ENCODE results near the gene TTLL7. TPM values are rescaled to one million over a fixed set of nuclear protein-coding genes. Genes with fewer than 3 reads are reported as not detected.

Gene TTLL7
- total and polyA plus RNA-seq, 2 experiments from 2014 or later, result 4.1 to 6.7 TPM

DNA sequence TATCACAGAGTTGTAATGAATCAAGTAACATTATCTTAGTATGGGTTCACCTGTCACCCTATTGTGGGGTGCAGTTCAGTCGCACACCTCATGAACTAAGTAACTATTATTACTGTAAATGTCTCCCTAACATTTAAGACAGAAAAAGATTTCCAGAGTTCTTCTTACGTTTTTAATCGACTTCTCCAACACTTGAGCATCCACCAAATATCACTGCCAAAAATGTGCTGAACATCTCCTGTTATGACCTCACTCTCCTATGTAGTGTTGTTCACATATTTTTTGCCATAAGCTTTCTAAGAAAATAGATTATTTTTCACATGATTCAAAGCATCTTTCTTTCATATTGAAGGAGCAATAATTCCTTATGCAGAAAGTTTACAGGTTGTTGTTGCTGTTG is 1.3 kb downstream of the TTLL7 start:
- no peak overlapping the region for H3K4me3 Mint-ChIP-seq
- peaks cover 10% of the 10 kb centered on the region; the same call in 2 of the 3 replicates for H3K4me1 Mint-ChIP-seq
- no peaks in the 10 kb centered on the region for H3K9me2 ChIP-seq (ENCODE audit: insufficient read depth)
- H3K27ac Mint-ChIP-seq, result no peak overlapping the region
- 0 out of 2 replicates have a peak, but pooled peaks cover 7% of the 10 kb centered on the region for H4K20me1 ChIP-seq (replicated peaks; ENCODE audit: insufficient read depth)
- no peaks in the 10 kb centered on the region for H3F3A ChIP-seq (replicated peaks; ENCODE audit: low read depth)
- DNase-seq (ENCODE audit: low spot score) (no peak), ATAC-seq (no peak)
- H3K27ac ChIP-seq (ENCODE audit: low read depth), result no peak overlapping the region
- no peak overlapping the region for H3K4me2 ChIP-seq
- H3K9me3 Mint-ChIP-seq, result peaks cover 3% of the 10 kb centered on the region; the same call in 1 of the 3 replicates
- H3K4me1 ChIP-seq (ENCODE audit: insufficient read depth), result peaks cover 10% of the 10 kb centered on the region; the same call in 1 of the 2 replicates
- TF ChIP-seq, protein P1, sequence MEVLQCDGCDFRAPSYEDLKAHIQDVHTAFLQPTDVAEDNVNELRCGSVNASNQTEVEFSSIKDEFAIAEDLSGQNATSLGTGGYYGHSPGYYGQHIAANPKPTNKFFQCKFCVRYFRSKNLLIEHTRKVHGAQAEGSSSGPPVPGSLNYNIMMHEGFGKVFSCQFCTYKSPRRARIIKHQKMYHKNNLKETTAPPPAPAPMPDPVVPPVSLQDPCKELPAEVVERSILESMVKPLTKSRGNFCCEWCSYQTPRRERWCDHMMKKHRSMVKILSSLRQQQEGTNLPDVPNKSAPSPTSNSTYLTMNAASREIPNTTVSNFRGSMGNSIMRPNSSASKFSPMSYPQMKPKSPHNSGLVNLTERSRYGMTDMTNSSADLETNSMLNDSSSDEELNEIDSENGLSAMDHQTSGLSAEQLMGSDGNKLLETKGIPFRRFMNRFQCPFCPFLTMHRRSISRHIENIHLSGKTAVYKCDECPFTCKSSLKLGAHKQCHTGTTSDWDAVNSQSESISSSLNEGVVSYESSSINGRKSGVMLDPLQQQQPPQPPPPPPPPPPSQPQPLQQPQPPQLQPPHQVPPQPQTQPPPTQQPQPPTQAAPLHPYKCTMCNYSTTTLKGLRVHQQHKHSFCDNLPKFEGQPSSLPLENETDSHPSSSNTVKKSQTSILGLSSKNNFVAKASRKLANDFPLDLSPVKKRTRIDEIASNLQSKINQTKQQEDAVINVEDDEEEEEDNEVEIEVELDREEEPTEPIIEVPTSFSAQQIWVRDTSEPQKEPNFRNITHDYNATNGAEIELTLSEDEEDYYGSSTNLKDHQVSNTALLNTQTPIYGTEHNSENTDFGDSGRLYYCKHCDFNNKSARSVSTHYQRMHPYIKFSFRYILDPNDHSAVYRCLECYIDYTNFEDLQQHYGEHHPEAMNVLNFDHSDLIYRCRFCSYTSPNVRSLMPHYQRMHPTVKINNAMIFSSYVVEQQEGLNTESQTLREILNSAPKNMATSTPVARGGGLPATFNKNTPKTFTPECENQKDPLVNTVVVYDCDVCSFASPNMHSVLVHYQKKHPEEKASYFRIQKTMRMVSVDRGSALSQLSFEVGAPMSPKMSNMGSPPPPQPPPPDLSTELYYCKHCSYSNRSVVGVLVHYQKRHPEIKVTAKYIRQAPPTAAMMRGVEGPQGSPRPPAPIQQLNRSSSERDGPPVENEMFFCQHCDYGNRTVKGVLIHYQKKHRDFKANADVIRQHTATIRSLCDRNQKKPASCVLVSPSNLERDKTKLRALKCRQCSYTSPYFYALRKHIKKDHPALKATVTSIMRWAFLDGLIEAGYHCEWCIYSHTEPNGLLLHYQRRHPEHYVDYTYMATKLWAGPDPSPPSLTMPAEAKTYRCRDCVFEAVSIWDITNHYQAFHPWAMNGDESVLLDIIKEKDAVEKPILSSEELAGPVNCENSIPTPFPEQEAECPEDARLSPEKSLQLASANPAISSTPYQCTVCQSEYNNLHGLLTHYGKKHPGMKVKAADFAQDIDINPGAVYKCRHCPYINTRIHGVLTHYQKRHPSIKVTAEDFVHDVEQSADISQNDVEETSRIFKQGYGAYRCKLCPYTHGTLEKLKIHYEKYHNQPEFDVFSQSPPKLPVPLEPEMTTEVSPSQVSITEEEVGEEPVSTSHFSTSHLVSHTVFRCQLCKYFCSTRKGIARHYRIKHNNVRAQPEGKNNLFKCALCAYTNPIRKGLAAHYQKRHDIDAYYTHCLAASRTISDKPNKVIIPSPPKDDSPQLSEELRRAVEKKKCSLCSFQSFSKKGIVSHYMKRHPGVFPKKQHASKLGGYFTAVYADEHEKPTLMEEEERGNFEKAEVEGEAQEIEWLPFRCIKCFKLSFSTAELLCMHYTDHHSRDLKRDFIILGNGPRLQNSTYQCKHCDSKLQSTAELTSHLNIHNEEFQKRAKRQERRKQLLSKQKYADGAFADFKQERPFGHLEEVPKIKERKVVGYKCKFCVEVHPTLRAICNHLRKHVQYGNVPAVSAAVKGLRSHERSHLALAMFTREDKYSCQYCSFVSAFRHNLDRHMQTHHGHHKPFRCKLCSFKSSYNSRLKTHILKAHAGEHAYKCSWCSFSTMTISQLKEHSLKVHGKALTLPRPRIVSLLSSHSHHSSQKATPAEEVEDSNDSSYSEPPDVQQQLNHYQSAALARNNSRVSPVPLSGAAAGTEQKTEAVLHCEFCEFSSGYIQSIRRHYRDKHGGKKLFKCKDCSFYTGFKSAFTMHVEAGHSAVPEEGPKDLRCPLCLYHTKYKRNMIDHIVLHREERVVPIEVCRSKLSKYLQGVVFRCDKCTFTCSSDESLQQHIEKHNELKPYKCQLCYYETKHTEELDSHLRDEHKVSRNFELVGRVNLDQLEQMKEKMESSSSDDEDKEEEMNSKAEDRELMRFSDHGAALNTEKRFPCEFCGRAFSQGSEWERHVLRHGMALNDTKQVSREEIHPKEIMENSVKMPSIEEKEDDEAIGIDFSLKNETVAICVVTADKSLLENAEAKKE (CRISPR knock-in tag; IDR thresholded peaks at IDR 0.05), result no peak
- TF ChIP-seq STAT1 (IDR thresholded peaks at IDR 0.05; ENCODE audit: unreplicated experiment), result no peak
- no peak for TF ChIP-seq EZH2phosphoT487 (IDR thresholded peaks at IDR 0.05; ENCODE audit: unreplicated experiment)
- TF ChIP-seq EZH2 (IDR thresholded peaks at IDR 0.05; ENCODE audit: low read depth, unreplicated experiment), result no peak
- TF ChIP-seq, protein P2, sequence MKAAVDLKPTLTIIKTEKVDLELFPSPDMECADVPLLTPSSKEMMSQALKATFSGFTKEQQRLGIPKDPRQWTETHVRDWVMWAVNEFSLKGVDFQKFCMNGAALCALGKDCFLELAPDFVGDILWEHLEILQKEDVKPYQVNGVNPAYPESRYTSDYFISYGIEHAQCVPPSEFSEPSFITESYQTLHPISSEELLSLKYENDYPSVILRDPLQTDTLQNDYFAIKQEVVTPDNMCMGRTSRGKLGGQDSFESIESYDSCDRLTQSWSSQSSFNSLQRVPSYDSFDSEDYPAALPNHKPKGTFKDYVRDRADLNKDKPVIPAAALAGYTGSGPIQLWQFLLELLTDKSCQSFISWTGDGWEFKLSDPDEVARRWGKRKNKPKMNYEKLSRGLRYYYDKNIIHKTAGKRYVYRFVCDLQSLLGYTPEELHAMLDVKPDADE (IDR thresholded peaks at IDR 0.05), result no peak
- TF ChIP-seq ZNF331 (CRISPR knock-in tag; IDR thresholded peaks at IDR 0.05; ENCODE audit: low read depth), result no peak
- no peak for TF ChIP-seq CREB1 (CRISPR knock-in tag; IDR thresholded peaks at IDR 0.05; ENCODE audit: low read depth)
- no peak for TF ChIP-seq ZNF114 (CRISPR knock-in tag; IDR thresholded peaks at IDR 0.05)
- no peak for TF ChIP-seq CTCF (conservative IDR thresholded peaks at IDR 0.05; ENCODE audit: low read depth in 2 of 2)
- TF ChIP-seq NANOG (IDR thresholded peaks at IDR 0.05; ENCODE audit: borderline replicate concordance), result no peak
- no peak for TF ChIP-seq POLR2AphosphoS5 (IDR thresholded peaks at IDR 0.05; ENCODE audit: low read depth)
- TF ChIP-seq, protein P3, sequence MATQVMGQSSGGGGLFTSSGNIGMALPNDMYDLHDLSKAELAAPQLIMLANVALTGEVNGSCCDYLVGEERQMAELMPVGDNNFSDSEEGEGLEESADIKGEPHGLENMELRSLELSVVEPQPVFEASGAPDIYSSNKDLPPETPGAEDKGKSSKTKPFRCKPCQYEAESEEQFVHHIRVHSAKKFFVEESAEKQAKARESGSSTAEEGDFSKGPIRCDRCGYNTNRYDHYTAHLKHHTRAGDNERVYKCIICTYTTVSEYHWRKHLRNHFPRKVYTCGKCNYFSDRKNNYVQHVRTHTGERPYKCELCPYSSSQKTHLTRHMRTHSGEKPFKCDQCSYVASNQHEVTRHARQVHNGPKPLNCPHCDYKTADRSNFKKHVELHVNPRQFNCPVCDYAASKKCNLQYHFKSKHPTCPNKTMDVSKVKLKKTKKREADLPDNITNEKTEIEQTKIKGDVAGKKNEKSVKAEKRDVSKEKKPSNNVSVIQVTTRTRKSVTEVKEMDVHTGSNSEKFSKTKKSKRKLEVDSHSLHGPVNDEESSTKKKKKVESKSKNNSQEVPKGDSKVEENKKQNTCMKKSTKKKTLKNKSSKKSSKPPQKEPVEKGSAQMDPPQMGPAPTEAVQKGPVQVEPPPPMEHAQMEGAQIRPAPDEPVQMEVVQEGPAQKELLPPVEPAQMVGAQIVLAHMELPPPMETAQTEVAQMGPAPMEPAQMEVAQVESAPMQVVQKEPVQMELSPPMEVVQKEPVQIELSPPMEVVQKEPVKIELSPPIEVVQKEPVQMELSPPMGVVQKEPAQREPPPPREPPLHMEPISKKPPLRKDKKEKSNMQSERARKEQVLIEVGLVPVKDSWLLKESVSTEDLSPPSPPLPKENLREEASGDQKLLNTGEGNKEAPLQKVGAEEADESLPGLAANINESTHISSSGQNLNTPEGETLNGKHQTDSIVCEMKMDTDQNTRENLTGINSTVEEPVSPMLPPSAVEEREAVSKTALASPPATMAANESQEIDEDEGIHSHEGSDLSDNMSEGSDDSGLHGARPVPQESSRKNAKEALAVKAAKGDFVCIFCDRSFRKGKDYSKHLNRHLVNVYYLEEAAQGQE (IDR thresholded peaks at IDR 0.05; ENCODE audit: unreplicated experiment), result no peak
- TF ChIP-seq JUNB (IDR thresholded peaks at IDR 0.05; ENCODE audit: unreplicated experiment), result no peak
- H3K36me3 ChIP-seq (ENCODE audit: insufficient read depth), result no peaks in the 10 kb centered on the region
- no peak overlapping the region for H2AFZ ChIP-seq
- no peaks in the 10 kb centered on the region; the same call in 1 of the 2 replicates for H3K79me2 ChIP-seq (replicated peaks; ENCODE audit: insufficient read depth)
- H3K4me3 ChIP-seq, result no peak overlapping the region
- peaks cover 53% of the 10 kb centered on the region for H3K27me3 ChIP-seq (ENCODE audit: insufficient read depth)
- peaks cover 31% of the 10 kb centered on the region for H3K27me3 Mint-ChIP-seq (ENCODE audit: insufficient read depth, low read depth, poor library complexity)
- no peaks in the 10 kb centered on the region for H3K36me3 Mint-ChIP-seq (ENCODE audit: low read depth)

Data from GM23338 (cell line).